CD4-positive, alpha-beta T cell treated with Interleukin-17A for 4 hours (primary cell): ENCODE measurements around the gene LEKR1.

Experiments
- DNase-seq: peaks from one replicate; pipeline ENCODE4 v3.0.0-alpha.2; 2020; ENCODE audit warnings: mixed read lengths

The LEKR1 gene

GRCh38 chr3:156987946-156988345 is 161.8 kb downstream of the LEKR1 start:
- DNase-seq, result no peak

- no peak for DNase-seq
Observed at GRCh38 chr3:156997351-156997750, 171.2 kb downstream of the LEKR1 start.

- DNase-seq, result no peak
Observed at GRCh38 chr3:157001221-157001957, 175.2 kb downstream of the LEKR1 start.

GRCh38 chr3:157021679-157022078 is 195.5 kb downstream of the LEKR1 start:
- no peak for DNase-seq

- no peak for DNase-seq
Observed at GRCh38 chr3:157023226-157023625, 197.1 kb downstream of the LEKR1 start.

GRCh38 chr3:157026091-157026490 is 199.9 kb downstream of the LEKR1 start:
- DNase-seq, result no peak

GRCh38 chr3:157027861-157028745 is 201.9 kb downstream of the LEKR1 start:
- DNase-seq, result no peak

- no peak for DNase-seq
Observed at GRCh38 chr3:157029365-157029790, 203.2 kb downstream of the LEKR1 start.

GRCh38 chr3:157030712-157031111 is 204.6 kb downstream of the LEKR1 start:
- DNase-seq, result no peak

GRCh38 chr3:157033001-157033400 is 206.8 kb downstream of the LEKR1 start:
- no peak for DNase-seq

- no peak for DNase-seq
Observed at GRCh38 chr3:157040456-157040855, 214.3 kb downstream of the LEKR1 start.

GRCh38 chr3:157042226-157042625 is 216.1 kb downstream of the LEKR1 start:
- DNase-seq, result no peak

GRCh38 chr3:157043771-157044170 is 217.6 kb downstream of the LEKR1 start:
- no peak for DNase-seq

GRCh38 chr3:157045238-157045850 is 219.2 kb downstream of the LEKR1 start:
- no peak for DNase-seq

GRCh38 chr3:157046520-157046919 is 220.4 kb downstream of the LEKR1 start:
- DNase-seq, result no peak

- no peak for DNase-seq
Observed at GRCh38 chr3:157051055-157051454, 224.9 kb downstream of the LEKR1 start.

- DNase-seq, result no peak
Observed at GRCh38 chr3:157051591-157051990, 225.4 kb downstream of the LEKR1 start.

- DNase-seq, result no peak
Observed at GRCh38 chr3:157056035-157056434, 229.9 kb downstream of the LEKR1 start.

- no peak for DNase-seq
Observed at GRCh38 chr3:157058392-157059071, 232.4 kb downstream of the LEKR1 start.

- no peak for DNase-seq
Observed at GRCh38 chr3:157059181-157059580, 233.0 kb downstream of the LEKR1 start.

GRCh38 chr3:157059661-157060060 is 233.5 kb downstream of the LEKR1 start:
- DNase-seq, result no peak

- DNase-seq, result no peak
Observed at GRCh38 chr3:157061265-157061664, 235.1 kb downstream of the LEKR1 start.

GRCh38 chr3:157063469-157063868 is 237.3 kb downstream of the LEKR1 start:
- DNase-seq, result no peak
